TTC549 (cell line): Measurements from ENCODE around the gene NEMP2.
"Not testable (repeated sequence)": the region's sequence is repeated elsewhere in the genome, so short reads cannot be mapped to it uniquely, and the experiment has no call there.

Experiments
- FAIRE-seq: peaks from 2 replicates; lab custom pipeline; 2012; peaks lifted over from hg19 to GRCh38; lab: Jason Lieb, UNC

The NEMP2 gene

GRCh38 chr2:190490502-190490901, 44.0 kb downstream of the NEMP2 start:
- FAIRE-seq = no peak

- no peak for FAIRE-seq
Observed at GRCh38 chr2:190489475-190489874, 45.0 kb downstream of the NEMP2 start.

- no peak for FAIRE-seq
Observed at GRCh38 chr2:190488516-190489233, 45.8 kb downstream of the NEMP2 start.

DNA sequence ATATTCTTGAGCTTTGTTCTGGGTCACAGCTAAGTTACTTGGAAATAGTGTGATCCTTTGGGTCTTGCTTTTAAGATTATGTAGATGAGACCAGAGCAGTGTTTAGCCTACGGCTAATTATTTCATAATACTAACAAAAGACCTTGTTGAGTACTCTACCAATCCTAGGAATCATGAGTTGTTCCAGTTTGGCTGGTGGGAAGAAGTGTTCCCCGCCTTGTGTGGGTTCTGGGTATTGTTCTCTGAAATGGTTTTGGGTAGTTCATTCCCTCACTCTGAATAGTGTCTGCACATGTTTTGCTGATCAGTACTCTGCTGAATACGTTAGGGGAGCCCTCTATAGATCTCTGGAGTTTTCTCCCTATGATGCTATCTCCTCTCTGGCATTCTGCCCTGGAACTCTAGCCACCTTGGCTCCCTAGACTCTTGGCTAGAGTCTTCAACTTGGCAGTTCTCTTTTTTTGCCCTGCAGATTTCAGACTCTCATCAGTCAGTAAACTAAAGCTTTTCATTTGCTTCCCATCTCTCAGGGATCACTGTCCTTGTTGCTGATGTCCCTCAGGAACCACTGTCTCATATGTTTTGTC, 48.4 kb downstream of the NEMP2 start:
- FAIRE-seq = no peak

- no peak for FAIRE-seq
Observed at GRCh38 chr2:190482451-190482850, 52.1 kb downstream of the NEMP2 start.

- FAIRE-seq = no peak
Observed at GRCh38 chr2:190481339-190481738, 53.2 kb downstream of the NEMP2 start.

DNA sequence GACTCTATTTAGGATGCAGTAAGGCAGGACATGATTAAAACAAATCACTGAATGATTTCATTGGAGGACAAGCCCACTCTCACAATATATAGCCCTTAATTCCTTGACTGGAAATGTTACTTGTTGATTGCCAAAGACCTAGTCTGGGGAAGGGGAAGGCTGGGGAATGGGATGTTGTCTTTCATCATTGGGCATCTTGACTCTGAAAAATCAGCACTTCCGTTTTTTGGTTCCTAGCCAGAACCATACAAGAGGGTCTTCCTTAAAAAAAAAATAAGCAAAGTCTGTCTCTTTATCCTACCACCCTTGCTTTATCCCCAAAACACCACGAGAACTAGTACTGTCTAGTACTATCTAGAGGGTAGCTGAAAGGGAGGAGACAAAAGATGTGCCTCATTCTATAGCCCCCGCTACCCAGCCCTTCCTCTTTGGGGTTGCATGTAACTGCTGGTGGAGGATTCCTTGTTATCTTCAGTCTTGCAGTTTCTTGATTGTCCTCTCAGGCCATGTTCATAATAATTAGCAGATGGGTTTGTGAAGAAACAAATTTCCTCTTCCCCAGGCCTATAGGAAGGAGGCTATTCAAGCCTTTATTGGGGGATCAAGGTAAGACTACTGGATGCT, 55.8 kb downstream of the NEMP2 start:
- FAIRE-seq = no peak

DNA sequence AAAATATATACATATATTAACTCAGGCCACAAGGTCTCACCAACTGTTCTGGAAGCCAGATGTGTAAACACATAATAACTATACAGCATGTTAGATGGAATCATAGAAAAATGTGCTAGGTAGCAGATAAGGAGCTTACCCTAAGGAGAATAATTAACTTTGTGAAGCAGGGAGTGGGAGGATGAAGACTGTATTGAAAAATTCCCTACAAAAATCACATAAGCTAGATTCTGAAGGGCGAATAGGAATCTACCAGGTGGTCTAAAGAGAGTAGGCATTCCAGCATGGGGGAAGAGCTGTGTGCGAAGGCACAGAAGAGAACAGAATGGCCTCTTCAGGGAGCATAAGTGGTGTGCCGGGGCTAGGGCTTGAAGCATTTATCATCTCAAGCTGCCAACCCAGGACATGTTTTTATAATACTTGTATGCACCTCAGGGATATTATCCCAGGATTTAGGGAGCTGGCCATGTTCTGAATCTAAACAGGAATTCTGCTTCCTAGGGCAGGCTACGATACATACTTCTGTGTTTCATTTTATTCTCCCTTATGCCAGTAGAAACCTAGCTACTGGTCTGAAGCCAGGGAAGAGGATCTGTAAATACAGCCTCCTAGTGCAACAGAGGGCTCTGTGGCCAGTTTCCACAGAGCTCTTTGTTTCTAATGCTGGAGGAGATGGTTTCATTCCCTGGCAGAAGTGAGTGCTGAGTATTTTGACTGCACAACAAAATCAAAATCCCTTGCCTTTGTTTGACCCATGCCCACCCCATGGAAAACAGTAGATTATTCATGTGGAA, 56.7 kb downstream of the NEMP2 start:
- no peak for FAIRE-seq

GRCh38 chr2:190470256-190470826, 64.2 kb downstream of the NEMP2 start:
- no peak for FAIRE-seq

- FAIRE-seq = no peak
Observed at GRCh38 chr2:190469771-190470170, 64.8 kb downstream of the NEMP2 start.

DNA sequence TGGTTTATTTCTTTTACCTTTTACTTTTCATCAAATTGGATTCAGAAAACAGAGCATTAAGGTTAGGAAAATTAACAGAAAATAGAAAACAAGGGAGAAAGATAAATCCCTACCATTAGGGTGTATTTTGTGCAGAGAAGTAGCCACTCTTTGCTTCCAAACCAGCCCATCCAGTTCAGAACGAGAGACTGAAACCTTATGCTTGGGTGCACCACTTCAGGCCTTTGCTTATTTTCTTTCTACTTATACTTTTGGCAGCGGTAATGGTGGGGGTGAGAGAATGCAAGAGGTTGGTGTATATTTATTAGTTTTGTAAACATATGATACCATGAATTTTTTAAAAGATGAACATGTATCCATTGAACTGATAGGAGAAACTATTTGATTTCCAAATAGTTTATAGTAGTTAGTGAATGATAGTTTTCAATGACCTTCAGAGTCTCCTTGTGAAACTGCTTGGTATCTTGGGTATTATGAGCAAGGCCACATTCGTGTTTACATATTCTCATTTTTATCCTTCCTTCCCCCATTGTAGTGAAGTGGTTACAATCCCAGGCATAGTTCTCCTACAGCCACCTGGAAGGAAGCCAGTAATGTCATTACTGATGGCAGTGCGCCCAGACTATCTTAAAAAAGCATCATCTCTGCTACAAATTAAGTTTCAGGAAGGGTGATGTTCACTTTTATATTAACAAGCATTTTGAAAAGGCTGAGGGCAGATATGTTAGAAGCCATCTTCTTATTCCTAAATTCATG, 65.5 kb downstream of the NEMP2 start:
- no peak for FAIRE-seq

GRCh38 chr2:190468354-190468753, 66.2 kb downstream of the NEMP2 start:
- FAIRE-seq = not testable (repeated sequence)

DNA sequence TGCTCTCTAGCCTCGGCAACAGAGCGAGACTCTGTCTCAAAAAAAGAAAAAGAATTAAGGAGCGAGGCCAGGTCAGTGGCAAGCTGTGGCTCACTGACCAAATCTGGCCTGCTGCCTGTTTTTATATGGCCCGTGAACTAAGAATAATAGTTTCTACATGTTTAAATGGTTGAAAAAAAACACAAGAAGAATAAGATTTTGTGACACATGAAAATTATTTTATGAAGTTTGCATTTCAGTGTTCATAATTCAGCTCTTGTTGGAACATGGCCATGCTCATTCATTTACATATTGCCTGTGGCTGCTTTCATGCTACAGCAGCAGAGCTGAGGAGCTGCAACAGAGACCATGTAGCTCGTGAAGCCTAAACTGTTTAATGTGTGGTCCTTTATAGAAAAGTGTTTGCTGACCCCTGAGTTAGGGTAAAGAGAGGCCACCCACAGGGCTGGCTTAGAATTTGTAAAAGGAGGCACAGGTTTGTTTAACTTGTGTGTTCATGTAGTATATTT, 66.9 kb downstream of the NEMP2 start:
- no peak for FAIRE-seq

DNA sequence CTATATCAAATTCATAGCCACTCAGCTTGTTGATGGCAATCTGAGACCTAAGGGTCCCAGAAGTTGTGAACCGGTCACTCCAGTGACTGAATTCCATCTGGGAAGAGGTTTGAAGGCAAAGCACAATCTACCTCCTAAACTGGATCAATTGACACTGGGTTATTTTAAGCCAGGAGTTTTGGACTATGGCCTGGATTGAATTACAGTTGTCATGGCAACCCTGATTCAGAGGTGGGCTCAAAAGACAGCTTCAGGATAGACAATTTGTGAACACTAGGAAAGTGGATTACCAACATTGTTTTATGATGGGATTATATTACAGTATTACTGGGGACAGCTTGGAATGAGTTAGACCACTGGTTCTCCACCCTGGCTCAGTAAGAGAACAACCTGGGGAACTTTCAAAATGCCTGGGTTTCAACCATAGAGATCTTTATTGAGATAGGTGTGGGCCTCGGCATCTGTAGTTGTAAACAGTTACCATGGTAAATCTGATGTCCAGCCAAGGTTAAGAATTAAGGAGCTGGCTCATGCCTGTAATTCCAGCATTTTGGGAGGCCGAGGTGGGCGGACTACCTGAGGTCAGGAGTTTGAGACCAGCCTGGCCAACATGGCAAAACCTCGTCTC, 67.6 kb downstream of the NEMP2 start:
- FAIRE-seq = no peak

- FAIRE-seq = no peak
Observed at GRCh38 chr2:190465060-190465459, 69.5 kb downstream of the NEMP2 start.

GRCh38 chr2:190462611-190463010, 71.9 kb downstream of the NEMP2 start:
- FAIRE-seq = no peak

GRCh38 chr2:190462181-190462580, 72.3 kb downstream of the NEMP2 start:
- no peak for FAIRE-seq

GRCh38 chr2:190460487-190460886, 74.0 kb downstream of the NEMP2 start:
- FAIRE-seq = no peak

- no peak for FAIRE-seq
Observed at GRCh38 chr2:190459881-190460280, 74.6 kb downstream of the NEMP2 start.

- no peak for FAIRE-seq
Observed at GRCh38 chr2:190458352-190459107, 76.0 kb downstream of the NEMP2 start.
